NB4 (cell line): ENCODE results near the gene AMOTL1.

Source experiments
- DNase-seq: peaks from one replicate; pipeline ENCODE4 v3.0.0; 2010; ENCODE audit warnings: low read depth
- H3K4me3 ChIP-seq: one replicate; pipeline ENCODE4 v1.5.1; 2011; ENCODE audit warnings: mild to moderate bottlenecking, low read depth, low read length, moderate library complexity
- CTCF ChIP-seq: IDR thresholded peaks from one replicate; pipeline ENCODE4 v1.5.1; 2012; ENCODE audit warnings: low read depth, low read length
- MAX ChIP-seq: IDR thresholded peaks from 2 replicates; pipeline ENCODE4 v1.6.1; 2011; ENCODE audit warnings: low read depth, low read length
- MYC ChIP-seq: IDR thresholded peaks from 2 replicates; pipeline ENCODE4 v1.6.1; 2011; ENCODE audit warnings: low read depth, low read length
- POLR2A ChIP-seq: IDR thresholded peaks from 2 replicates; pipeline ENCODE4 v1.6.1; 2011; ENCODE audit warnings: mild to moderate bottlenecking; ENCODE audit not compliant: insufficient read length; ENCODE audit errors: extremely low read depth

The AMOTL1 gene

GRCh38 chr11:94860333-94860732, 92.2 kb downstream of the AMOTL1 start:
- no peak for TF ChIP-seq MYC
- DNase-seq: no peak
- H3K4me3 ChIP-seq: no peak overlapping the region

- no peak overlapping the region for H3K4me3 ChIP-seq
- no peak for TF ChIP-seq CTCF
- DNase-seq: no peak
These were observed 93.2 kb downstream of the AMOTL1 start for GRCh38 chr11:94861306-94861845.

- no peak for DNase-seq
- no peak for TF ChIP-seq CTCF
- no peak for TF ChIP-seq POLR2A
- TF ChIP-seq MAX: no peak
- TF ChIP-seq MYC: no peak
- no peak overlapping the region for H3K4me3 ChIP-seq
These were observed 95.0 kb downstream of the AMOTL1 start for GRCh38 chr11:94862926-94863880.

- DNase-seq: no peak
- H3K4me3 ChIP-seq: no peak overlapping the region
- TF ChIP-seq POLR2A: no peak
- TF ChIP-seq MAX: no peak
- TF ChIP-seq MYC: no peak
- TF ChIP-seq CTCF: no peak
These were observed 96.4 kb downstream of the AMOTL1 start for GRCh38 chr11:94864506-94865045.

GRCh38 chr11:94866231-94866822, 98.2 kb downstream of the AMOTL1 start:
- no peak for TF ChIP-seq MAX
- TF ChIP-seq MYC: no peak
- no peak for TF ChIP-seq POLR2A
- TF ChIP-seq CTCF: no peak
- no peak overlapping the region for H3K4me3 ChIP-seq
- DNase-seq: no peak

- no peak overlapping the region for H3K4me3 ChIP-seq
- no peak for TF ChIP-seq MYC
- TF ChIP-seq CTCF: no peak
- no peak for TF ChIP-seq POLR2A
- no peak for TF ChIP-seq MAX
- no peak for DNase-seq
These were observed 99.0 kb downstream of the AMOTL1 start for GRCh38 chr11:94866936-94867795.
